ENCODE results near the gene COL3A1.

DNA sequence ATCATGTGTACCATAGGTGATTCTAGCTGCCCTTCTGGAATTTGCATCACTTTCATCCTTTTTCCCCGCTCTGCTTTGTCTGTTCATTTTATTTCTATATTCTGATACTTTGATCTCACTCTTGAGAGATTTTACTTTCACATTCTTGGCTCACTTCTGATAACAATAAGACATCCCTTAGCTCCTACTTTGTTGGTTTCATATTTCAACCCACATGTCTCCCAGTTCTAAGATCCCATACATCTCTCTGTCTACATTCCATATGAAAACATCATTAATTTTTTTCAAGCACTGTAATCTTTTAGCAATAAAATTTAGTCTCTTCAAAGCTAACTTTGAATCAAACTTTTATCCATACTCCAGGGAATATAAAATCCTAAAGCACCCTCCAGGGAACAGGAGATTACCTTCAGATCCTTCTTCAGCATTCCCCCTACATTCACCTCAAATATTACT is 75.6 kb downstream of the COL3A1 start:
- no peak for TF ChIP-seq POLR2A (IDR thresholded peaks at IDR 0.05; ENCODE audit: low read length)
- TF ChIP-seq GATA1 (IDR thresholded peaks at IDR 0.05; ENCODE audit: low read depth, low read length), result no peak
